Femur (tissue), 1 donor: ENCODE measurements around the gene SERBP1.
A peak's percentile ranks its signal among the peaks of the same experiment; 100 is the strongest.
"Not testable (repeated sequence)": the region's sequence is repeated elsewhere in the genome, so short reads cannot be mapped to it uniquely, and the experiment has no call there.

Experiments
- DNase-seq: peaks from one replicate; pipeline ENCODE4 v3.0.0-alpha.2; 2017

The SERBP1 gene

GRCh38 chr1:67439277-67440029, 9.3 kb upstream of the SERBP1 start:
- no peak for DNase-seq

- DNase-seq = no peak
Measured at GRCh38 chr1:67437961-67438360, 7.8 kb upstream of the SERBP1 start.

- DNase-seq = no peak
Measured at GRCh38 chr1:67436511-67437055, 6.4 kb upstream of the SERBP1 start.

- no peak for DNase-seq
Measured at GRCh38 chr1:67434491-67434890, 4.3 kb upstream of the SERBP1 start.

GRCh38 chr1:67433837-67434236, 3.6 kb upstream of the SERBP1 start:
- DNase-seq = no peak

GRCh38 chr1:67432745-67433144, 2.5 kb upstream of the SERBP1 start:
- DNase-seq = no peak

GRCh38 chr1:67431869-67432578, 1.8 kb upstream of the SERBP1 start:
- no peak for DNase-seq

- DNase-seq = no peak
Measured at GRCh38 chr1:67431156-67431765, 1.1 kb upstream of the SERBP1 start.

GRCh38 chr1:67429528-67430357, 459 bp downstream of the SERBP1 start:
- DNase-seq = peak; percentile 48

GRCh38 chr1:67429011-67429527, 1.1 kb downstream of the SERBP1 start:
- DNase-seq = peak; percentile 30

- DNase-seq = no peak
Measured at GRCh38 chr1:67427947-67428346, 2.3 kb downstream of the SERBP1 start.

GRCh38 chr1:67427465-67427864, 2.7 kb downstream of the SERBP1 start:
- no peak for DNase-seq

- no peak for DNase-seq
Measured at GRCh38 chr1:67420835-67421492, 9.2 kb downstream of the SERBP1 start.

GRCh38 chr1:67418839-67419586, 11.2 kb downstream of the SERBP1 start:
- DNase-seq = no peak

GRCh38 chr1:67417733-67418132, 12.5 kb downstream of the SERBP1 start:
- not testable (repeated sequence) for DNase-seq

GRCh38 chr1:67415041-67415440, 15.2 kb downstream of the SERBP1 start:
- no peak for DNase-seq

GRCh38 chr1:67414574-67414973, 15.6 kb downstream of the SERBP1 start:
- no peak for DNase-seq

GRCh38 chr1:67413101-67413500, 17.1 kb downstream of the SERBP1 start:
- not testable (repeated sequence) for DNase-seq

GRCh38 chr1:67408148-67408547, 22.1 kb downstream of the SERBP1 start:
- no peak for DNase-seq

GRCh38 chr1:67407498-67407897, 22.7 kb downstream of the SERBP1 start:
- DNase-seq = no peak
